ENCODE data around the gene CEMIP.

The CEMIP gene

DNA sequence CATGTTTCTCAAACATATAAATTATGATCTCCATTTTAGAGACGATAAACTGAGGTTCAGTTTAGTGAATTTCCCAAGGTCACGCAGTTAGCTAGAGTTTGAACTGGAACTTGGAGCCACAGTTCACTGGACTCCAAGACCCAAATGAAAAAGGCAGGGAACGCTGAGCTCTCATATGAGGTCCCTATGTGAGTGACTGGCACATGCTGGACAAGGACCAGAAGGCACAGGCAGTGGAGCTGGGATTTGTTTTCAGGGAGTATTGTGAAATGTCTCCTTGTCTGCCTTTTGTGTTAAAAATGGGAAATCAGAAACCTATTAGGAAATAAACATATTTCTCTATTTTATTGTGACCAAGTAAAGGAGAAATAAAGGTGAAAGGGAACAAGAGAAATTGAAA is 147.0 kb downstream of the CEMIP start:
- no peak for DNase-seq (ENCODE audit: low read depth in 1 of 2, low spot score in 1 of 2)
- in situ Hi-C loops (cut with HindIII; ENCODE audit: low pct_unique_long_range_greater_than_20kb, low sequenced_read_pairs) = no loop called here
- no peak for TF ChIP-seq JUND (IDR thresholded peaks at IDR 0.05; ENCODE audit: low read depth)

DNA sequence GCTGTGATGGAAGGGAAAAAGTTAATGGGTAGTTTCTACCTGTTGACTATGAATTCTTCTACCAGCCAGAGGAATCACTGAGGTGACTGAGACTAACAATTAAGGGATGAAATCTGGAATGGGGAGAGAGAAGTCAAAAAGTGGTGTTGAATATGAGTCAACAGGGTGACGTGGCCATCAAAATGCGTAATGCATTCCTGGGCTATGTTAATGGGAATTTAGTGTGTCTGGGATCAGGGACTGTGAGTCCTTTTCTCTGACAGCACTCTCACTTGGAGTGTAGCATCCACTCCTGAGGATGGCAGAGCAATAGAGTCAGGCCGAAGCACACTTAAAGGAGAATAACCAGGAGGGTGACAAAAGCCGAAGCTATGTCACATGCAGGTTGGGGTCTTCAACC is 150.1 kb downstream of the CEMIP start:
- in situ Hi-C loops (cut with HindIII; ENCODE audit: low pct_unique_long_range_greater_than_20kb, low sequenced_read_pairs) = no loop called here

GRCh38 chr15:80929689-80930088 is 150.5 kb downstream of the CEMIP start:
- no peak for TF ChIP-seq JUND (IDR thresholded peaks at IDR 0.05; ENCODE audit: low read depth)
- DNase-seq (ENCODE audit: low read depth in 1 of 2, low spot score in 1 of 2) = no peak
- in situ Hi-C loops (cut with HindIII; ENCODE audit: low pct_unique_long_range_greater_than_20kb, low sequenced_read_pairs) = no loop called here

More for the DNA sequence above, 150.1 kb downstream of the CEMIP start:
- DNase-seq (ENCODE audit: low read depth in 1 of 2, low spot score in 1 of 2) = no peak
- TF ChIP-seq JUND (IDR thresholded peaks at IDR 0.05; ENCODE audit: low read depth) = no peak

GRCh38 chr15:80931191-80931590 is 152.0 kb downstream of the CEMIP start:
- in situ Hi-C loops (cut with HindIII; ENCODE audit: low pct_unique_long_range_greater_than_20kb, low sequenced_read_pairs) = no loop called here
- no peak for DNase-seq (ENCODE audit: low read depth in 1 of 2, low spot score in 1 of 2)
- no peak for TF ChIP-seq JUND (IDR thresholded peaks at IDR 0.05; ENCODE audit: low read depth)

DNA sequence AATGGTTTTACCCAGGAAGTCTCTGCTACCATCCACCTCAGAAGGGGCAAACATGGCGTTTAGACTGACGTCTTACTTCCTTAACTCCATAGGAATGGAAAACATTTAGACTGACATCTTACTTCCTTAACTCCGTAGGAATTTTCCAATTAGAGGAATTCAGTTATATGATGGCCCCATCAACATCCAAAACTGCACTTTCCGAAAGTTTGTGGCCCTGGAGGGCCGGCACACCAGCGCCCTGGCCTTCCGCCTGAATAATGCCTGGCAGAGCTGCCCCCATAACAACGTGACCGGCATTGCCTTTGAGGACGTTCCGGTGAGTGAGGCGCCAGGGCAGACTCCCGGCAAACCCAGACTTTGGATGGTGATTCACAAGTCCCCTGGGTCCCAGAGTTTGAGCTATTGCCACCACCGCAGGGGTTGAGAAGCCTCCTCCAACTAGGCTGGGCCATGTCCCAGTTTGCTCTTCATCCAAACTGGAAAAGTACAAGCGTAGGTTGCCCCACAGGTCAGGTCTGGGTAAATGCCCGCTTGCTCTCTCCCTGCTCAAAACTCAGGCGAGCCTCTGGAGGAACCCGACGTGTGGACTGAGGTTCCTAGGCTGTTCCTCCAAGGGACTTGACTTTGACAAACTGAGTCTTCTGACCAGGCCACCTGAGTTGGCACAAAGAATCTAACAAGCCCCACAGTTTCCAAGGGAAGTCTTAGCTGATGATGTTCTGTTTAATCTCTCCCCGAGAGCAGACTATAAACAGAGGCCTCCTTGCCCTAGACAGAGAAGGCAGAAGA is 152.7 kb downstream of the CEMIP start:
- no peak for TF ChIP-seq JUND (IDR thresholded peaks at IDR 0.05; ENCODE audit: low read depth)
- DNase-seq (ENCODE audit: low read depth in 1 of 2, low spot score in 1 of 2) = no peak
- in situ Hi-C loops (cut with HindIII; ENCODE audit: low pct_unique_long_range_greater_than_20kb, low sequenced_read_pairs) = no loop called here

- DNase-seq (ENCODE audit: low read depth in 1 of 2, low spot score in 1 of 2) = no peak
- no peak for TF ChIP-seq JUND (IDR thresholded peaks at IDR 0.05; ENCODE audit: low read depth)
- in situ Hi-C loops (cut with HindIII; ENCODE audit: low pct_unique_long_range_greater_than_20kb, low sequenced_read_pairs) = no loop called here
Observed at GRCh38 chr15:80932513-80932815, 153.3 kb downstream of the CEMIP start.

- in situ Hi-C loops (cut with HindIII; ENCODE audit: low pct_unique_long_range_greater_than_20kb, low sequenced_read_pairs) = no loop called here
- DNase-seq (ENCODE audit: low read depth in 1 of 2, low spot score in 1 of 2) = no peak
- no peak for TF ChIP-seq JUND (IDR thresholded peaks at IDR 0.05; ENCODE audit: low read depth)
Observed at GRCh38 chr15:80932989-80933388, 153.8 kb downstream of the CEMIP start.

GRCh38 chr15:80934761-80935221 is 155.6 kb downstream of the CEMIP start:
- in situ Hi-C loops (cut with HindIII; ENCODE audit: low pct_unique_long_range_greater_than_20kb, low sequenced_read_pairs) = no loop called here
- TF ChIP-seq JUND (IDR thresholded peaks at IDR 0.05; ENCODE audit: low read depth) = no peak
- DNase-seq (ENCODE audit: low read depth in 1 of 2, low spot score in 1 of 2) = no peak

- no peak for TF ChIP-seq JUND (IDR thresholded peaks at IDR 0.05; ENCODE audit: low read depth)
- DNase-seq (ENCODE audit: low read depth in 1 of 2, low spot score in 1 of 2) = no peak
- in situ Hi-C loops (cut with HindIII; ENCODE audit: low pct_unique_long_range_greater_than_20kb, low sequenced_read_pairs) = no loop called here
Observed at GRCh38 chr15:80936288-80937078, 157.3 kb downstream of the CEMIP start.

GRCh38 chr15:80937718-80938117 is 158.5 kb downstream of the CEMIP start:
- in situ Hi-C loops (cut with HindIII; ENCODE audit: low pct_unique_long_range_greater_than_20kb, low sequenced_read_pairs) = no loop called here
- TF ChIP-seq JUND (IDR thresholded peaks at IDR 0.05; ENCODE audit: low read depth) = no peak
- no peak for DNase-seq (ENCODE audit: low read depth in 1 of 2, low spot score in 1 of 2)

DNA sequence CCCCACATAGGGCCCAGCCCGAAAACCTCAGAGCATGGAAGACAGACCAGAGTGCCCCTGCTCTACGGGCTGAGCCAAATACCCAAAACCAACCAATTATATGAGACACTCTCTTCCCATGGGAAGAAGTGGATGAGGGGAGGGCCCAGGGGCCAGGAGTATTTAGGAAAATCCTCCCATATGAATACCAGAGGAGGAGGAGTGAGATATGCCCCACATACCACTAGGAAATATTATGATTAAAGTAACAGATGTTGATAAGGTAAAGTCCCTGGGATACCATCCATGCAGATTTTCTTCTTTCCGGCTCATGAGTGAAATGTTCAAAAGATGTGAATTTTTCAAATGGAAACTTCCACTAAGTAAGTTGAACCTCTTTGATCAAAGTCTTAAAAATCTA is 160.0 kb downstream of the CEMIP start:
- in situ Hi-C loops (cut with HindIII; ENCODE audit: low pct_unique_long_range_greater_than_20kb, low sequenced_read_pairs) = no loop called here
- no peak for TF ChIP-seq JUND (IDR thresholded peaks at IDR 0.05; ENCODE audit: low read depth)
- DNase-seq (ENCODE audit: low read depth in 1 of 2, low spot score in 1 of 2) = no peak

DNA sequence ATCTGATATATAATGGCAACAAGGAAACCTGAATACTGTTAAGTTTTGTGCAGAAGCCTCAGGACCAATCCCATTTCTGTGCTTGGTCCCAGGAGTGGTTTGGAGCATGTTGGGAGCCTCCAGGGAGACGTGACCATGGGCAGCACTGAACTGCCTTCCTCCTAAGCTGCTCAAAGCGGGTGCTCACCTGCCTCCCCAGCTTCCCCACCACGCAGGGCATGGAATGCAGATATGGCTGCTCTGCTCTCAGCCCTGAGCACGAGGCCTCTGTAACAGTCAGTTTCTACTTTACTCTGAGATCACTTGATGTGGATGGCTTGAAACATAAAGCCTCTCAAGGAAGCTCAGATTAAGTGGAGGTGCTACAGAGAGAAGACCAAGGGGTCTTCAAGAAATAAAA is 161.2 kb downstream of the CEMIP start:
- in situ Hi-C loops (cut with HindIII; ENCODE audit: low pct_unique_long_range_greater_than_20kb, low sequenced_read_pairs) = no loop called here
- no peak for DNase-seq (ENCODE audit: low read depth in 1 of 2, low spot score in 1 of 2)
- no peak for TF ChIP-seq JUND (IDR thresholded peaks at IDR 0.05; ENCODE audit: low read depth)

GRCh38 chr15:80940851-80941250 is 161.7 kb downstream of the CEMIP start:
- TF ChIP-seq JUND (IDR thresholded peaks at IDR 0.05; ENCODE audit: low read depth) = no peak
- no peak for DNase-seq (ENCODE audit: low read depth in 1 of 2, low spot score in 1 of 2)
- in situ Hi-C loops (cut with HindIII; ENCODE audit: low pct_unique_long_range_greater_than_20kb, low sequenced_read_pairs) = no loop called here

All from T47D (cell line).